Hair follicular keratinocyte (primary cell): Measurements from ENCODE around the gene TSPAN4. TPM values are rescaled to one million over a fixed set of nuclear protein-coding genes. Genes with fewer than 3 reads are reported as not detected.

Source experiments
- total RNA-seq: library from RNA; depleted of rRNA; stranded (reverse); fragments of >200 nt; gene quantifications from 2 replicates; pipeline ENCODE4 v1.2.3, GENCODE V29; 2015

TSPAN4 gene
- total RNA-seq = 173 and 207 TPM in 2 replicates

GRCh38 chr11:842370-843002 lies at the start of gene TSPAN4, which contains the start of gene POLR2L:
TSPAN4 (plus strand) TSS chr11:842852; CDS start chr11:850305, 7,453 bp downstream.
POLR2L (minus strand) TSS chr11:842529; CDS start chr11:842508, 21 bp downstream.

GRCh38 chr11:798093-798713 lies 44.4 kb upstream of the TSPAN4 start, which contains the start of gene SLC25A22:
SLC25A22 (minus strand) TSS chr11:798281; CDS start chr11:795006, 3,275 bp downstream.

GRCh38 chr11:809287-810039 lies 33.2 kb upstream of the TSPAN4 start, which contains the start of gene RPLP2:
RPLP2 (plus strand) TSS chr11:809967; CDS start chr11:810235, 268 bp downstream.

GRCh38 chr11:818396-819128 lies 24.1 kb upstream of the TSPAN4 start, which contains the start of gene PNPLA2:
PNPLA2 (plus strand) TSS chr11:818914; CDS start chr11:819719, 805 bp downstream.

GRCh38 chr11:827897-828192 lies 14.8 kb upstream of the TSPAN4 start, which contains the start of gene CRACR2B:
CRACR2B (plus strand) TSS chr11:827919; CDS start chr11:828608, 689 bp downstream.

GRCh38 chr11:832529-833113 lies 10.0 kb upstream of the TSPAN4 start, which contains the start of gene CD151:
CD151 (plus strand) TSS chr11:832952; CDS start chr11:836070, 3,118 bp downstream.

GRCh38 chr11:910589-911030 lies 68.0 kb downstream of the TSPAN4 start, which contains the start of gene CHID1:
CHID1 (minus strand) TSS chr11:910810; CDS start chr11:904816, 5,994 bp downstream.

Other genes with a start within 250 kb of the TSPAN4 start
- gene IRF7, start 226.9 kb upstream of the TSPAN4 start, total RNA-seq = 8.0 and 15.8 TPM in 2 replicates
- not detected in 2 replicates for gene CDHR5, start 217.9 kb upstream of the TSPAN4 start, total RNA-seq
- gene SCT, start 215.7 kb upstream of the TSPAN4 start, total RNA-seq = not detected in 2 replicates
- not detected in 2 replicates for gene DRD4, start 205.6 kb upstream of the TSPAN4 start, total RNA-seq
- 16.0 and 25.5 TPM in 2 replicates for gene DEAF1, start 147.6 kb upstream of the TSPAN4 start, total RNA-seq
- gene TMEM80, start 147.0 kb upstream of the TSPAN4 start, total RNA-seq = 23.7 and 40.1 TPM in 2 replicates
- 92.0 and 124 TPM in 2 replicates for gene EPS8L2, start 136.6 kb upstream of the TSPAN4 start, total RNA-seq
- gene TALDO1, start 95.4 kb upstream of the TSPAN4 start, total RNA-seq = 212 and 214 TPM in 2 replicates
- gene GATD1, start 65.4 kb upstream of the TSPAN4 start, total RNA-seq = 23.1 and 25.0 TPM in 2 replicates
- gene CEND1, start 52.8 kb upstream of the TSPAN4 start, total RNA-seq = not detected in 2 replicates
- 19.0 and 21.6 TPM in 2 replicates for gene SLC25A22, start 44.6 kb upstream of the TSPAN4 start, total RNA-seq
- 10.0 and 16.2 TPM in 2 replicates for gene PIDD1, start 37.6 kb upstream of the TSPAN4 start, total RNA-seq
- 674 and 1,062 TPM in 2 replicates for gene RPLP2, start 32.9 kb upstream of the TSPAN4 start, total RNA-seq
- gene PNPLA2, start 23.9 kb upstream of the TSPAN4 start, total RNA-seq = 7.1 and 11.9 TPM in 2 replicates
- gene CRACR2B, start 14.9 kb upstream of the TSPAN4 start, total RNA-seq = 0.68 and 1.0 TPM in 2 replicates
- 490 and 530 TPM in 2 replicates for gene CD151, start 9.9 kb upstream of the TSPAN4 start, total RNA-seq
- 124 and 148 TPM in 2 replicates for gene POLR2L, start 323 bp upstream of the TSPAN4 start, total RNA-seq
- gene CHID1, start 68.0 kb downstream of the TSPAN4 start, total RNA-seq = 70.0 and 75.8 TPM in 2 replicates
- gene AP2A2, start 83.0 kb downstream of the TSPAN4 start, total RNA-seq = 35.6 and 56.2 TPM in 2 replicates
- gene MUC6, start 193.9 kb downstream of the TSPAN4 start, total RNA-seq = not detected in 2 replicates
- not detected in 2 replicates for gene MUC2, start 232.0 kb downstream of the TSPAN4 start, total RNA-seq